CD4-positive, alpha-beta T cell treated with Interleukin-17A for 1 hour (primary cell): Measurements from ENCODE around the gene ZNF441.
"Not testable (repeated sequence)": the region's sequence is repeated elsewhere in the genome, so short reads cannot be mapped to it uniquely, and the experiment has no call there.

Experiments
- DNase-seq: peaks from one replicate; pipeline ENCODE4 v3.0.0-alpha.2; 2020

ZNF441 gene

DNA sequence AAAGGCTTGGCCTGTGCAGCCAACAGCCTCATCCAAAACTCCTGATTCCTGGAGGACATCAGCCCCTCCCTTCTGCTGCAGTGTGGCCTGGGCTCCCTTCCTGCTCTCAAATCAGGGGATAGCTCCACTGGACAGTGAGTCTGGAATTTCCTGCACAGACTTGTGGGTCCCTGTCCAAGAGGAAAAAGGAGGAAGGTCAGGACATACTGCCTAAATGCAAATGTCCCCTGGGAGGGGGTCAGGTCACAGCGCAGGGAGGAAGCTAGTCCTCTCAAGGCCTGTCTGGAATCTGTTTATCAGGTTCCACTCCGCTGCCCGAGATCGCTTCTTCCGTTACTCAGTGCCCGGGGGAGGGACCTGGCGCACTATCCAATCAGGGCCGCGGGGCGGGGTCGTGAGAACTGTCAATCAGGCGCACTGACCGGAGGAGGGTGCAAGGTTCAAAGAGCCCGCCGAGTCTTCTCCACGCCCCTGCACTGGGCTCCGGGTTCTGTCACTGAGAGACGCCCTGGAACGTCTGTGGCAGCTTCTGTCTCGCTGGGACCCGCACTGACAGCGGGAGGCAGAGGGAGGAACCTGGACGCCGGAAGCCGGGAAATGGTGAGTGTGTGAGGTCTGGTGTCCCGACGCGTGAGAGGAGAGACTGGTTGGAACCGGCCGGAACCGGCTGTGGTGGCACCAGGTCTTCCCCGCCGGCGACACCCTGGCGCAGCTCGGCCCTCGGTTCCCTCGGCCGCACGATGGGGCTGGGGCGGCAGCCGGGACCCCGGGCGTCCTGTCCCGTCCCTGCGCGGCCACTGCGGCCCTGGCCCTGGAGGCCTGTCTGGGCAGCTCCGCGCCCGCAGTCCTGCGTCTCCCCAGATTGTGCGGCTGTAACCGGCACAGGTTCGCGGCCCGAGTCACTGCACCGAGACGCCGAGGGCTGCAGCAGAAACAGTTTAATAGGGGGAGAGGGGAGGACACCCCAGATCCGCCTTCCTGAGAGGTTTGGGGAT lies at the start of gene ZNF441:
ZNF441 (plus strand) TSS at position 404 of the 995 bp plus-strand sequence; CDS start at position 598, 194 bp downstream.
- DNase-seq: peak; percentile 94

DNA sequence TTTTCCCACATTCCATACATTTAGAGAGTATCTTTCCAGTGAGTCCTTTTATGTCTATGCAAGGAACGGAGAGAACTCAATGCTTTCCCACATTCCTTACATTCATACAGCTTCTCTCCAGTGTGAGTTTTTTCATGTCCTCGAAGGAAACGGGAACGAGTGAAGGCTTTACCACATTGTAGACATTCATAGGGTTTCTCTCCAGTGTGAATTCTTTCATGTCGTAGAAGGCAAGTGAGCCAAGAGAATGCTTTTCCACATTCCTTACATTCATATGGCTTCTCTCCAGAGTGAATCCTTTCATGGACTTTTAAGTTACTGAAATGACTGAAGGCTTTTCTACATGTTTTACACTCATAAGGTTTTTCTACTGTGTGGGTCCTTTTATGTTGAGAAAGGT lies 45.1 kb upstream of the ZNF441 start:
- no peak for DNase-seq

DNA sequence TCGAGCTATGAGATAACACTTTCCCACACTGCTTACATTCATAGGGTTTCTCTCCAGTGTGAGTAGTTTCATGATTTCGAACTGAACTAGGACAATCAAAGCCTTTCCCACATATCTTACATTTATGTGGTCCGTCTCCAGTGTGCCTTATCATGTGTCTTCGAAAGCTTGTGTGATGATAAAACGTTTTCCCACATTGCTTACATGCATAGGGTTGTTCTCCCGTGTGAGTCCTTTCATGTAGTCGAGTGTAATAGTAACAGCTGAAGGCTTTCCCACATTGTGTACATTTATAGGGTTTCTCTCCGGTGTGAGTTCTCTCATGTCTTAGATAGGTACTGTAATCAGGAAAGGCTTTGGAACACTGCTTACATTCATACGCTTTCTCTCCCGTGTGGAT lies 44.4 kb upstream of the ZNF441 start:
- no peak for DNase-seq

DNA sequence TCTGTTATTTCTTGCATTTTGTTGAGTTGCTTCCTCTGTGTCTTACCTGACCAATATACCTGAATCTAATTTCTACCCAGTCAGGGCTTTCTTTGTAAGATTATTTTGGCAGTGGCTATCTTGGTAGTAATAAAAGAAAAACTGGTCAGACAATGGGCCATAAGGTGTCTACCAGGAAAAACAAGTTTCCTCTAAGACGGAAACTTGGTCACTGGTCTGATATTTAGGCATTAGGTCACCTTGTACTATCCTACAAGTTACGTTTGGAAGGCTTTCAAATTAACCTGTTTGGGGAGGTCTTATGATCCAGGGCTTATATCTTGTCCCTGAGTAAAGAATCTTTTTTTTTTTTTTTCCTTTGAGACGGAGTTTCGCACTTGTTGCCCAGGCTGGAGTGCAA lies 37.2 kb upstream of the ZNF441 start:
- no peak for DNase-seq

DNA sequence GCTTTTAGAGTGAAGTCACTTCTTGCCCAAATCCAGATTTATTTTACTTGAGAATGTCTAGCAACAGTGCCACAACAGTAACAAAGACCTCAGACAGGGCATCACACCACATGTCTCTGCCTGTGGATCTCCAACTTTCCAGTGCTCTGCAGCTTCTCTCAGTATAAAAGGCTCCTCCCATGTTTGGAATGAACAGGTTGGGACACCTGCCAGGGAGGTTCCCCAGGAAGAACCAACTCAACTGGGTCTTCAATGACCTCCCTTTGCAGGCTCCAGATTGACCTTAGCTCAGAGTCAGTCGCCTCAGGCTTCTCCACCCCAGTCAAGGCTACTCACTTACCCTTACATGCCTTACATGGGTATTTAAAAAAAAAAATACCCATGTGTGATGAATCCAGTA lies 31.4 kb upstream of the ZNF441 start:
- DNase-seq: no peak

- DNase-seq: no peak
Measured at GRCh38 chr19:11736696-11737095, 30.1 kb upstream of the ZNF441 start.

GRCh38 chr19:11737964-11738745 lies 28.6 kb upstream of the ZNF441 start:
- peak; percentile 34 for DNase-seq

DNA sequence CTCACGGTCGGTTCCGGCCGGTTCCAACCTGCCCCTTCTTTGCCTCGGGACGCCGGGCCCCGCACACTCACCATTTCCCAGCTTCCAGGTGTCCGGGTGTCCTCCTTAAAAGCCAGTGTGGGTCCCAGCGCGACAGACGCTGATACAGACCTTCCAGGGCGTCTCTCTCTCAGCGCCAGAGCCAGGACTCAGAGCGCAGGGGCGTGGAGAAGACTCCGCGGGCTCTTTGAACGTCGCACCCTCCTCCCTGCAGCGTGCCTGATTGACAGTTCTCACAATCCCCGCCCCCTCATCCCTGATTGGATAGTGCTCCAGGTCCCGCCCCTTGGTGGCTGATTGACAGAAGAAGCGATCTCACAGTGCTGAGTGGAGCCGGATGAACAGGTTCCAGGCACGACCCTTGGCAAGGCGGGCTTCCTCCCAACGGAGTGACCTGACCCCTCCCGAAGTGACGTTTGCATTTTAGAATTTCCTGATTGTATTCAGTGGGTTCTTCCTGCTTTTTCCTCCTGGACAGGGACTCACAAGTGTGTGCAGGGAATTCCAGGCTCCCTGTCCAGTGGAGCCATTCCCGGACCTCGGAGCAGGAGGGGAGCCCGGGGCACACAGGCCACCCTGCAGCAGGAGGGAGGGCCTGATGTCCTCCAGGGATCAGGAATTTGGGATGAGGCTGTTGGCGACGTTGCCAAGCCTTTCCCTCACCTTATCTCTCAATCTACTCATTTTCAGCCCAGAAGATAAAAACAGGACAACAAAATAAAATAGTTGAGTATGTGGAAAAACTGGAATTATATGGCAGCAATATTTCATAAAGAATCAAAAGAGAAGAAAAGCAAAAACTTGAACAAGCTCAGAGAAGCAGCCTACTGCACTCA lies 27.8 kb upstream of the ZNF441 start, which contains the start of gene ZNF823:
ZNF823 (minus strand) TSS at position 201 of the 875 bp plus-strand sequence; CDS start at position 74, 127 bp downstream.
- peak; percentile 98 for DNase-seq

GRCh38 chr19:11745869-11746268 lies 20.9 kb upstream of the ZNF441 start:
- no peak for DNase-seq

DNA sequence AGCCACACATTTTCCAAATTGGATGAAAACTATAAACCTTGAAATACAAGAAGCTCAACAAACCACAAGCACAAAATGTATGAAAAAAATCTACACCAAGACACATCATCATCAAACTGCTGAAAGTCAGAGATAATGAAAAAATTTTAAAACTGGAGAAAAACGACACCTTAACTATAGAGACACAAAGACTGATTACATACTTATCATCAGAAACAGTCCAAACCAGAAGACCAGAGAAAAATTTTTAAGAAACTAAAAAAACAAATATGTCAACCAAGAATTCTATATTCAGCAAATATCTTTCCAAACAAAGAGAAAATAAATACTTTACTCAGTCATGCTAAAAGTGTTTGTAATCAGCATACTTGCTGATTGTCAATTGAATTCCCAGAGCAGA lies 19.5 kb upstream of the ZNF441 start:
- no peak for DNase-seq

GRCh38 chr19:11749751-11750150 lies 17.0 kb upstream of the ZNF441 start:
- DNase-seq: no peak

DNA sequence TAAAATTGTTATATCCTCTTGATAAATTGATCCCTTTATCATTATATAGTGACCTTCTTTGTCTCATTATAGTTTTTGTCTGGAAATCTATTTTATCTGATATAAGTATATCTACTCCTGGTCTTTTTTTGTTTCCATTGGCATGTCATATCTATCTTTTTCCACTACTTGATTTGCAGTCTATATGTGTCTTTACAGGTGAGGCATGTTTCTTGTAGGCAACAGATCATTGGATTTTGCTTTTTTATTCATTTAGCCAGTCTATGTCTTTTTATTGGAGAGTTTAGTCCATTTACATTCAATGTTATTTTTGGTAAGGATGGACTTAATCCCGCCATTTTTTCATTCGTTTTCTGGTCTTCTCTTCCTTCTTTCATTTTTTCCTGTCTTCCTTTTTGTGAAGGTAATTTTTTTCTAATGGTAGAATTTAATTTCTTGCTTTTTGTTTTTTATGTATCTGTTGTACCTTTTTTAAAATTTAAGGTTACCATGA lies 14.5 kb upstream of the ZNF441 start:
- DNase-seq: no peak

DNA sequence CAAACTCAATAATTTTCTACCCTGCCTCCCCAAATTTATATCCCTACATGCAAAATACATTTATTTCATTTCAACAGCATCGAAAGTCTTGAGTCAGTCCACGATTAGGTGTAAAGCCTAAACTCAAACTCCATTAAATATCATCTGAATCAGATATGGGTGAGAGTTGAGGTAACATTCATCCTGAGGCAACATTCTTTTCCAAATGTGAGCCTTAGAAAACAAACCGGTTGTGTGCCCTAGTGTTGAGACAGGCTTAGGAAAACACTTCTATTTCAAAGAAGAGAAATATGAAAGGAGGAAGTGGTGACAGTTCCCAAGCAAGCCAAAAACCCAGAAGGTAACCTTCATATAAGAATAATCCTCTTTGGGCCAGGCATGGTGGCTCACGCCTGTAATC lies 12.1 kb upstream of the ZNF441 start:
- DNase-seq: no peak

DNA sequence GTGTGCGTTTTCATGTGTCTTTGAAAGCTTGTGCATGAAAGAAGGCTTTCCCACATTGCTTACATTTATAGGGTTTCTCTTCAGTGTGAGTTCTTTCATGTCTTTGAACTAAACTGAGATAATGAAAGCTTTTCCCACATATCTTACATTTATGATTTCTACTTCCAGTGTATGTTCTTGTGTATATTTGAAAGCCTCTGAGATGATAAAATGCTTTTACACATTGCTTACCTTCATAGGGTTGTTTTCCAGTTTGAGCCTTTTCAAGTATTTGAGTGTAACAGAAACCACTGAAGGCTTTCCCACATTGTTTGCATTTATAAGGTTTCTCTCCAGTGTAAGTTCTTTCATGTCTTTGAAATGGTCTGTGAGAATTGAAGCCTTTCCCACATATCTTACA lies 9.8 kb upstream of the ZNF441 start:
- no peak for DNase-seq

GRCh38 chr19:11759805-11760204 lies 7.0 kb upstream of the ZNF441 start:
- no peak for DNase-seq

DNA sequence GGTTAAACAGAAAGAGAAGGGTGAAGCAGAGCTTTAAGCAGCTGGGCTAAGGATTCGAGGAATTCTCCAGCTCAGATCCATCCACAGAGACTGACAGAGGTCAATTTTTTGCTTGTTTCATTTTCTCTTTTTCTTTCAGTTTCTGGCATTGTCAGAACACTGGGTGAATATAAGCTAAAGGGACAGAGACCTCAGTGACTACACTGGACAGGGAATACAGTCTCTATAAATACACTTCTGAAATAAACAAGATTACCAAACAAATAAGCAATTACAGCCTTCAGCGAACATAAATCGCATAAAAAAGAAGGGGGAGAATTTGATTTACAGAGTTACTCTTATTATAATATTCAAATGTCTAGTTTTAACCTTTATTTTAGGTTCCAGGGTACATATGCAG lies 3.7 kb upstream of the ZNF441 start:
- DNase-seq: no peak

GRCh38 chr19:11763611-11764010 lies 3.2 kb upstream of the ZNF441 start:
- DNase-seq: no peak

GRCh38 chr19:11767633-11768133 lies 883 bp downstream of the ZNF441 start:
- peak; percentile 32 for DNase-seq

DNA sequence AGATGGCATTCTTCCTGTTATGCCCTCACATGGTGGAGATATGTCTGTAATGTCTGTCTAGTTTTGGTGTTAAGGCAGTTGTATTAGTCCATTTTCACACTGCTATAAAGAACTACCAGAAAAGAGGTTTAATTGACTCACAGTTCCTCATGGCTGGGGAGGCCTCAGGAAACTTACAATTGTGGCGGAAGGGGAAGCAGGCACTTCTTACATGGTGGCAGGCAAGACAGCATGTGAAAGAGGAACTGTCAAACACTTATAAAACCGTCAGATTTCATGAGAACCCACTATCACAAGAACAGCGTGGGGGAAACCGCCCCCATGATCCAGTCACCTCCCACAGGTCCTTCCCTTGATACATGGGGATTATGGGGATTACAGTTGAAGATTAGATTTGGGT lies 3.2 kb downstream of the ZNF441 start:
- no peak for DNase-seq

GRCh38 chr19:11771520-11771919 lies 4.7 kb downstream of the ZNF441 start:
- DNase-seq: not testable (repeated sequence)

DNA sequence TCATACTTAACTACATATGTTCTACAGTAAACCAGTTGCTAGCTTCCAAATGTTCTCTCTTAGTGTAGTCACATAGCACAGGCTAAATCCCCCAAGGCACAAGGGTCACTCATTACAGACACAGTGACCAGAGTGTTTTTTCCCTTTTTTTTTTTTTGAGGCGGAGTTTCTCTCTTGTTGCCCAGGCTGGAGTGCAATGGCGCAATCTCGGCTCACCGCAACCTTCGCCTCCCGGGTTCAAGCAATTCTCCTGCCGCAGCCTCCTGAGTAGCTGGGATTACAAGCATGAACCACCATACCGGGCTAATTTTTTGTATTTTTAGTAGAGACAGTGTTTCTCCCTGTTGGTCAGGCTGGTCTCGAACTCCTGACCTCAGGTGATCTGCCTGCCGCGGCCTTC lies 9.9 kb downstream of the ZNF441 start:
- not testable (repeated sequence) for DNase-seq

DNA sequence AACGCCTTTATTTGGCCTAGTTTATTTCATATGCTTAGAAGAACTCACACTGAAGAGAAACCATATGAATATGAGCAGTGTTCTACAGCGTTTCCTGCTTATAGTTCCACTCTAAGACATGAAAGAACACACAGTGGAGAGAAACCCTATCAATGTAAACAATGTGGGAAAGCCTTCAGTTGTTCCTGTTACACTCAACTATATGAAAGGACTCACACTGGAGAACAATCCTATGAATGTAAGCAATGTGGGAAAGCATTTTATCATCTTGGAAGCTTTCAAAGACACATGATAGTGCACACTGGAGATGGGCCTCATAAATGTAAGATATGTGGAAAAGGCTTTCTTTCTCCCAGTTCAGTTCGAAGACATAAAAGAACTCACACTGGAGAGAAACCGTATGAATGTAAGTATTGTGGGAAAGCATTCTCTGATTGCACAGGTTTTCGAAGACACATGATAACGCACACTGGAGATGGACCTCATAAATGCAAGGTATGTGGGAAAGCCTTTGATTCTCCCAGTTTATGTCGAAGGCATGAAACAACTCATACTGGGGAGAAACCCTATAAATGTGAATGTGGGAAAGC lies 13.7 kb downstream of the ZNF441 start:
- DNase-seq: no peak
